ENCODE measurements around the gene SCD.
A peak's percentile ranks its signal among the peaks of the same experiment; 100 is the strongest.
"Not testable (repeated sequence)": the region's sequence is repeated elsewhere in the genome, so short reads cannot be mapped to it uniquely, and the experiment has no call there.

Gene SCD

DNA sequence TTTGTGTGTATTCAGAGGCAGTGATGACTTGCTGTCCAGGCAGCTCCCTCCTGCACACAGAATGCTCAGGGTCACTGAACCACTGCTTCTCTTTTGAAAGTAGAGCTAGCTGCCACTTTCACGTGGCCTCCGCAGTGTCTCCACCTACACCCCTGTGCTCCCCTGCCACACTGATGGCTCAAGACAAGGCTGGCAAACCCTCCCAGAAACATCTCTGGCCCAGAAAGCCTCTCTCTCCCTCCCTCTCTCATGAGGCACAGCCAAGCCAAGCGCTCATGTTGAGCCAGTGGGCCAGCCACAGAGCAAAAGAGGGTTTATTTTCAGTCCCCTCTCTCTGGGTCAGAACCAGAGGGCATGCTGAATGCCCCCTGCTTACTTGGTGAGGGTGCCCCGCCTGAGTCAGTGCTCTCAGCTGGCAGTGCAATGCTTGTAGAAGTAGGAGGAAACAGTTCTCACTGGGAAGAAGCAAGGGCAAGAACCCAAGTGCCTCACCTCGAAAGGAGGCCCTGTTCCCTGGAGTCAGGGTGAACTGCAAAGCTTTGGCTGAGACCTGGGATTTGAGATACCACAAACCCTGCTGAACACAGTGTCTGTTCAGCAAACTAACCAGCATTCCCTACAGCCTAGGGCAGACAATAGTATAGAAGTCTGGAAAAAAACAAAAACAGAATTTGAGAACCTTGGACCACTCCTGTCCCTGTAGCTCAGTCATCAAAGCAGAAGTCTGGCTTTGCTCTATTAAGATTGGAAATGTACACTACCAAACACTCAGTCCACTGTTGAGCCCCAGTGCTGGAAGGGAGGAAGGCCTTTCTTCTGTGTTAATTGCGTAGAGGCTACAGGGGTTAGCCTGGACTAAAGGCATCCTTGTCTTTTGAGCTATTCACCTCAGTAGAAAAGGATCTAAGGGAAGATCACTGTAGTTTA is 15.8 kb downstream of the SCD start:
- no peak for DNase-seq

DNA sequence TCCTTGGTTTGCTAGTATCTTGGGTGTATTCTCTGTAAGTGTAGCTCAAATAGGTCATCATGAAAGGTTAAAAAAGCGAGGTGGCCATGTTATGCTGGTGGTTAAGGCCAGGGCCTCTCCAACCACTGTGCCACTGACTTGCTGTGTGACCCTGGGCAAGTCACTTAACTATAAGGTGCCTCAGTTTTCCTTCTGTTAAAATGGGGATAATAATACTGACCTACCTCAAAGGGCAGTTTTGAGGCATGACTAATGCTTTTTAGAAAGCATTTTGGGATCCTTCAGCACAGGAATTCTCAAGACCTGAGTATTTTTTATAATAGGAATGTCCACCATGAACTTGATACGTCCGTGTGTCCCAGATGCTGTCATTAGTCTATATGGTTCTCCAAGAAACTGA is 17.1 kb downstream of the SCD start:
- DNase-seq = no peak

DNA sequence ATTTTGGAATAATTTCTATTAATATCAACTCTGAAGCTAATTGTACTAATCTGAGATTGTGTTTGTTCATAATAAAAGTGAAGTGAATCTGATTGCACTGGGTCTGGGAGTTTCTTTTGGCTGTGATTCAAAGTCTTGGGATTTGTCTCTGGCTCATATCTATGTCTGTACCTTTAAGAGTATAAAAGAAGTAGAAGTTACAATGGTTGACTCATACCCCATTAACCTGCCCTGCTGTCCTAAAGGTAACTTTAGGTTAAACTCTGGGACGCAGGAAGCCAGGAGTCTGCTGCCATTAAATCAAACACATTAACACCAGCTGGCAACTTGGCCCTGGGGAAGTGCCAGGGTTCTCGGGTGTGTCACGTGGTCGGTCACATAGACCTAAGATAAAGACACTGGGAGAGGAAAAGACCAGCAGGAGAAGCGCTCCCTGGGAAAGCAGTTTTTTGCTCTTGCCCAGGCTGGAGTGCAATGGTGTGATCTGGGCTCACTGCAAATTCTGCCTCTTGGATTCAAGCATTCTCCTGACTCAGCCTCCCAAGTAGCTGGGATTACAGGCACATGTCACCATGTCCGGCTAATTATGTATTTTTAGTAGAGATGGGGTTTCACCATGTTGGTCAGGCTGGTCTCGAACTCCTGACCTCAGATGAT is 17.8 kb downstream of the SCD start:
- no peak for DNase-seq

DNA sequence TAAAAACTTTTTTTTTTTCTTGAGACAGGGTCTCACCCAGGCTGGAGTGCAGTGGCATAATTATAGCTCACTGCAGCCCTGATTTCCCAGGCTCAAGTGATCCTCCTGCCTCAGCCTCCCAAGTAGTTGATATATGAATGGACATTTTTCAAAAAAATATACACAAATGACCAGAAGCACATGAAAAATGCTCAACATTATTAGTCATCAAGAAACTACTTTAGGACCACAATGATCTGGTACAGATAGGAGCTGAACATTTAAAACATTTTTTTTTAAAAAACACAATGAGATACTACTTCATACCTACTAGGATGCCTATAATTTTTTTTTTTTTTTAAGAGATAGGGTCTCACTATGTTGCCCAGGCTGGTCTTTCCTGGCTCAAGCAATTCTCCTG is 21.7 kb downstream of the SCD start:
- peak in 1 of 5 experiments; percentile 51 for DNase-seq

DNA sequence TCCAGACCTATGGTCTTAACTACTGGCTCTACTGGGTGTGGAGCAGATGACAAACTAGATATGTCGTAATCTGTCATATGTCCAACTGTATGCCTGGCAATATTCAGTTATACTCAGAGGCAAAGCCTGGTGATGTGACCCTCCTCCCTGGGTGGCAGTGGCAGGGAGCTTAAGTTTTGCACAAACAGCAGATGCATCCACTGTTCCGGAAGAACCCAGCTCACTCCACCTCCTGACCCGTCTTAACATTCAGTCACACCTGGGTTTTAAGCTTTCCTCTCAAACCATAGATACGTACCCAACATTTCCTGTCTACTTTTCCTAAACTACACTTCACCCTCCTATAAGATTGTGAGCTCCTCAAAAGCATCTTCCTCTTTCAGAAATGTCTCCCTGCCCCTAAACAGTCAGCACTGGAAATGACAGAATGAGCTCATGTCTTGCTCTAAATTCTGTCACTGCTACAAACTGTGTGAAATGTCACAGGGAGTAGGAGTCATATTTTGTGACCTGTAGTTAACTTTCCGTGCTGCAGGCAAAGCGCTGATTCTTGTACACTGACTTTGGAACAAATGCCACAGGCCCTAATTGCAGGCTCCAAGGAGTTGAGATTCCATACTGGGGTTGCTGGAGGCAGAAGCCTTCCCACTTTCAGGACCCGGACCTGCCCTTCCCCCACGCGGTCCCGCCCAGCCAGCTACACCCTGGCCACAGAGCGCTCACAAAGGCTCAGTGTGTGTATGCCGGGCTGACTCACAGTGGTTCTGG is 23.9 kb downstream of the SCD start:
- DNase-seq = peak in 3 of 5 experiments; percentile 9 to 79 (median 63)

DNA sequence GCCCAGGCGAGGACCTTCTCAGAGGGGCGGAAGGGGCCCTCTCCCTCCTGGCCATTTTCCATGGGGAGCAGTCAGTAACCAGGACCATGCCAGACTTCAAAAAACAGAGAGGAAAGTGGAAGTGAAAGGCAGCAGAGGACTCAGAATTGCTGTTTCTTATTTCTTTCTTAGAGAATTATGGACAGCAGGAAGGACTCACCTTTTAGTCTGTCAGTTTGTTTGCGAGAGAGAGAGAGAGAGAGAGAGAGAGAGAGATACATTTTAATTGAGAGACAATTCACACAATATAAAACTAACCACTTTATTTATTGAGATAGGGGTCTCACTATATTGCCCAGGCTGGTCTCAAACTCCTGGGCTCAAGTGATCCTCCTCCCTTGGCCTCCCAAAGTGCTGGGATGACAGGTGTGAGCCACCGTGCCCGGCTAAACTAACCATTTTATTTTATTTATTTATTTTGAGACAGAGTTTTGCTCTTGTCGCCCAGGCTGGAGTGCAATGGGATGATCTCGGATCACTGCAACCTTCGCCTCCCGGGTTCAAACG is 24.5 kb downstream of the SCD start:
- DNase-seq = no peak

- DNase-seq = no peak
Measured at GRCh38 chr10:100372415-100373297, 25.6 kb downstream of the SCD start.

DNA sequence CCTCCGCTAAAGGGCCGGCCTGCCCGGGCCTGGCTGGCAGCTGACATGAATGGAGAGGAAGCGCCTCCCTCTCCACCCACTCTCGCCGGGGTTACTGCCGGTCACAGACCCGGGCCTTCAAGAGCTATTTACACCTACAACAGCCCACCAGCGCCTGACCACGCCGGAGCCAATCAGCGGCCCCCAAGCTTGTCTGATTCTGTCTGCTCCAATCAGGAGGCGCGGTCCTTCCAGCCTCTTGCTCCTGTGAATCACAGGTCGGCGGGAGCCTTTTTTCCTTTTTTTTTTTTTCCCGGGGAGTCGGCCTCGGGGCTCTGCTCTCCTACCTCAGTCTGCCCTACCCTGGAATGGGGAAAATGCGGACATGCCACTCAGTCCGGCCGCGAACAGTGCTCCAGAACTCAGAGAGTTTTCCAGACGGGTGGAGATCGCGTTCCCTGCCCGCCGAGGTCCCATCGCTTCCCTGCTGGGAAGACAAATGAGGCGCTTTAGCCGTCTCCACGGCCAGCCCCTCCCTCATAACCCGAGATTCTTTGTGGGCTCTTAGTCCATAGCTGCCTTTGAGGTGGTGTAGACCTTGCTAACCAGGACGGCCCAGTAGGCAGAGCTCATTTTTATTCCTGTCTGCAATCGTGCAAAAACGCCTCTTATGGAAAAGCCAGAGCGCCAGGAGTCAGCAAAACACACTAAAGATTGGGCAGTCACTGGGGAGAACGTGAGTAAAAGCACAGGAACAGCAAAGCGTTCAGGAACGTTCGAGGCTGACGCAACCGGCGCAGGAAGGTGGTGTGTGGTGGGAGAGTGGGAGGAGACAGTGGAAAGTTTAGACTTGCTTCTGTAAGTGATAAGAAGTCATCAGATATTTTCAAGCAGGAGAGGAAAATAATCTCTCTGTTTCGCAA is 26.5 kb downstream of the SCD start:
- peak; percentile 58 to 94 (median 76) for DNase-seq

- DNase-seq = no peak
Measured at GRCh38 chr10:100374200-100374655, 27.2 kb downstream of the SCD start.

- DNase-seq = not testable (repeated sequence)
Measured at GRCh38 chr10:100374677-100375353, 27.8 kb downstream of the SCD start.

- not testable (repeated sequence) for DNase-seq
Measured at GRCh38 chr10:100376656-100377055, 29.6 kb downstream of the SCD start.

GRCh38 chr10:100377830-100378229 is 30.8 kb downstream of the SCD start:
- DNase-seq = peak in 1 of 5 experiments; percentile 5

- no peak for DNase-seq
Measured at GRCh38 chr10:100380400-100380799, 33.4 kb downstream of the SCD start.

DNA sequence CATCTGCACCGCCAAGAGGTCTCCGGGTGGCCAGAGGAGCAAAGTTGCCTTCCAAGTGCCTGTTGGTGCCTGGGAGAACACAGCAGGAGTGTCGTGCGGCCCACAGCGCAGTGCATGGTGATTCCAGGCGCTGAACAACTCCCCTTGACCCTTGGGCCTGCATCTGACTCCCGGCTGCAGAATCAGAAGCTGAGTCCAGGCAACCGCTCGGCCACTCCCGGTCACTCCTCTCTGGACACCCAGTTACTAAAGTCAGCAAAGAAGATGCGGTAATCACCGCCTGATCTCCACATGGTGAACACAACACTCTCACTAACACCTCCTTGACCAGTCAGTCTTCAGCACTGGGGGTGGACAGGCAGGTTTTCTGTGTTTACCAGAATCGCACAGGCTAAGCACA is 35.5 kb downstream of the SCD start:
- DNase-seq = no peak

GRCh38 chr10:100383251-100383650 is 36.2 kb downstream of the SCD start:
- DNase-seq = no peak

DNA sequence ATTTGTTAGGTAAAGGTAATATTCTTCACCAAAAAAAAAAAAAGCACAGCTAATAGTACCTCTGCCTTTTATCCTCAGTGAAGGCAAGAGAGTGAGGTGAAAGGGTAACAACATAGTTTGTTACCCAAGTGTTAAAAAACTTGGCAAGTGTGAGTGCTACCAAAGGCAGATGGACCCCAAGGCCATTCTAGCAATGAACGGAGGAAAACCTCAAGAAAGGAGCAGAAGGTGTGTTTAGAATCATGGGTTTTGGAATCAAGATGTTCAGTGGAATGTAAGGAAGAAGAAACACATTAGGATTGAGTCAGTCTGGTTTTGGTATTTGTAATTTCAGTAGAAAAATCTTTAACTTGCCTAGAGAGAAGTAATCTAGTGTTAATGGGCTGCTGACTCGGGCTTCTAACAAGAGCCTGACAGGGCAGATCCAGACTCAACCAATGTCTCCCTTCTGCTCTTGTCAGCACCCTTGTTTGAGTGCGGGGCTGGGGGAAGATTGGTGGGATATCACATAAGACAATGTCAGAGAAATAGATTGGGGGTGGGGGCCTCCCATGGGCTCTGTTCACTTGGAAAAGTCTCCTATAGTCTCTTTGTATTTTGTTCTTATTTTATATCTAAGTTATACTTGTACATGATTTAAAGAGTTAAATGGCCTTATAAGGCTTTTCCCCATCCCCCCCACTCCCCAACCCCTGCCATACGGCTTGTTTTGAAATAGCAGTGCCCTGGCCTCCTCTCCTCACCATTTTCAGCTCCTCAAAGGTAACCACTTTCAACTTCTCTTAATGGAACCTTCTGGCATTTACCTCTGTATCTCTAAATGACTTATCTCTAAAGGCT is 44.4 kb downstream of the SCD start:
- DNase-seq = peak in 1 of 5 experiments; percentile 39

- no peak for DNase-seq
Measured at GRCh38 chr10:100392686-100393003, 45.6 kb downstream of the SCD start.

GRCh38 chr10:100395626-100396025 is 48.6 kb downstream of the SCD start:
- no peak for DNase-seq

GRCh38 chr10:100396605-100397004 is 49.6 kb downstream of the SCD start:
- no peak for DNase-seq

All from T-helper 2 cell (primary cell).